Neural cell (in vitro differentiated cells): Measurements from ENCODE around the gene DPH6.

Source experiments
- CTCF ChIP-seq: fragments of 450-650 bp; IDR thresholded peaks from 2 replicates; pipeline ENCODE4 v1.5.1; 2014; ENCODE audit warnings: antibody characterized with exemption, mild to moderate bottlenecking, moderate library complexity; ENCODE audit not compliant: poor library complexity, severe bottlenecking
- EP300 ChIP-seq: fragments of 450-650 bp; conservative IDR thresholded peaks from 2 replicates; pipeline ENCODE4 v1.6.1; 2014; ENCODE audit warnings: antibody characterized with exemption, mild to moderate bottlenecking, moderate library complexity; ENCODE audit not compliant: poor library complexity, severe bottlenecking
- EZH2 ChIP-seq: fragments of 200-600, 300-800 bp; shearing (Covaris generic), sonication (generic); IDR thresholded peaks from 2 replicates; pipeline ENCODE4 v1.6.1; 2014; ENCODE audit warnings: antibody characterized with exemption, low read length, borderline replicate concordance, mild to moderate bottlenecking; ENCODE audit not compliant: insufficient read depth, poor library complexity, severe bottlenecking
- POLR2AphosphoS5 ChIP-seq: IDR thresholded peaks from 2 replicates; pipeline ENCODE4 v1.6.1; 2012
- RAD21 ChIP-seq: fragments of 450-650 bp; conservative IDR thresholded peaks from 2 replicates; pipeline ENCODE4 v1.6.1; 2014; ENCODE audit warnings: antibody characterized with exemption, mild to moderate bottlenecking, moderate library complexity
- TAF1 ChIP-seq: IDR thresholded peaks from 2 replicates; pipeline ENCODE4 v1.6.1; 2012; ENCODE audit warnings: low read depth

GRCh38 chr15:35514759-35515158, 31.2 kb downstream of the DPH6 start:
- no peak for TF ChIP-seq CTCF
- no peak for TF ChIP-seq POLR2AphosphoS5
- TF ChIP-seq EZH2 = no peak
- no peak for TF ChIP-seq EP300
- no peak for TF ChIP-seq TAF1
- TF ChIP-seq RAD21 = no peak
